KMS-11 (cell line): ENCODE measurements around the gene UPK1B.

Experiments
- H2AFZ ChIP-seq: fragments of 200-600 bp; sonication (generic); 2 replicates; pipeline ENCODE4 v1.6.1; 2016; ENCODE audit warnings: antibody characterized with exemption, mixed run types, low read depth
- H3K27ac ChIP-seq: fragments of 200-600 bp; sonication (generic); 2 replicates; pipeline ENCODE4 v1.6.1; 2016; ENCODE audit warnings: mild to moderate bottlenecking, mixed run types
- H3K27me3 ChIP-seq: fragments of 200-600 bp; sonication (generic); 2 replicates; pipeline ENCODE4 v1.6.1; 2017; ENCODE audit warnings: mild to moderate bottlenecking, low read depth, mixed run types, moderate library complexity; ENCODE audit not compliant: insufficient read depth
- H3K36me3 ChIP-seq: fragments of 200-600 bp; sonication (generic); 2 replicates; pipeline ENCODE4 v1.6.1; 2017; ENCODE audit warnings: mild to moderate bottlenecking, mixed run types; ENCODE audit not compliant: insufficient read depth
- H3K4me1 ChIP-seq: fragments of 200-600 bp; sonication (generic); 2 replicates; pipeline ENCODE4 v1.6.1; 2016; ENCODE audit warnings: mild to moderate bottlenecking, low read depth, mixed run types; ENCODE audit not compliant: poor library complexity, severe bottlenecking
- H3K4me2 ChIP-seq: fragments of 200-600 bp; sonication (generic); 2 replicates; pipeline ENCODE4 v1.7.0; 2016; ENCODE audit warnings: mild to moderate bottlenecking, mixed run types
- H3K4me3 ChIP-seq: fragments of 200-600 bp; sonication (generic); IDR thresholded peaks from 2 replicates; pipeline ENCODE4 v1.6.1; 2017; ENCODE audit warnings: low read depth, low read length, mixed read lengths; ENCODE audit not compliant: insufficient read depth
- H3K79me2 ChIP-seq: fragments of 200-600 bp; sonication (generic); 2 replicates; pipeline ENCODE4 v1.6.1; 2016; ENCODE audit warnings: low read depth, mixed run types; ENCODE audit not compliant: insufficient read depth
- H3K9ac ChIP-seq: fragments of 200-600 bp; sonication (generic); 2 replicates; pipeline ENCODE4 v1.6.1; 2016; ENCODE audit warnings: mild to moderate bottlenecking, mixed run types
- H4K20me1 ChIP-seq: fragments of 200-600 bp; sonication (generic); 2 replicates; pipeline ENCODE4 v1.6.1; 2016; ENCODE audit warnings: mild to moderate bottlenecking, mixed run types; ENCODE audit not compliant: insufficient read depth
- TF ChIP-seq, protein P1 (sequence below): fragments of 200-600 bp; sonication (generic); conservative IDR thresholded peaks from 2 replicates; pipeline ENCODE4 v1.6.1; 2017; ENCODE audit warnings: low read depth, mild to moderate bottlenecking, antibody characterized with exemption, low read length, moderate library complexity, mixed read lengths

UPK1B gene

DNA sequence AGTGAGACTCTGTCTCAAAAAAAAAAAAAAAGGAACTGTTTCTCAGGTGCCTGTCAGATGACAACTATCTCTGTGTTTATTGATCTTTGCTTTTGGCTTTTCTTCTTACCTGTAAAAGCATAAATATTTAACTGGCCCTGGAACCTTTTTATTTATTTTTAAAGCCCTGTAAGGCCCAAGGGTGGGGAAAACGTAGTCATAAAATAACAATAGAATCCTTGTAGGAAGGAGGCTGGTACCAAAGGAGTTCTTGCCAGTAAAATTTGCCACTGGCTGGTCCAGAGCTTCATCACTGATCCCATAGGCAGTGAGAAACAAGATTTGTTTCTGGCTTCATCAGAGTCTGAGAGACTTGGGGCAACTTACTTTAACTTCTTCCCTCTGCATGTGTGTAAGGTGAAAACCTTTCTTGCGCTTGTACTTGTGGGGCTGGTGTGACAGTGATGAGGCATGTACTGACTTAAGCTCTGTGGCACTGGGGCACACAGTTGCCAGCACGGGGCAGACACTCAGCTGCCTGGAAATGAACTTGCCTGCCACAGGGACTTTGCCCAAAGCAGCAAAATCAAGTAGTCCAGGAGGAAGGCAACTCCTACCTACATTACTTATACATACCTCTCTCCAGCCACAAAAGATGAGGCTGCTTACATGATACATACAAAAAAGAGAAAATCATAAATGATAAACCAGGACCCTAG, 47.7 kb downstream of the UPK1B start:
- TF ChIP-seq, protein P1, sequence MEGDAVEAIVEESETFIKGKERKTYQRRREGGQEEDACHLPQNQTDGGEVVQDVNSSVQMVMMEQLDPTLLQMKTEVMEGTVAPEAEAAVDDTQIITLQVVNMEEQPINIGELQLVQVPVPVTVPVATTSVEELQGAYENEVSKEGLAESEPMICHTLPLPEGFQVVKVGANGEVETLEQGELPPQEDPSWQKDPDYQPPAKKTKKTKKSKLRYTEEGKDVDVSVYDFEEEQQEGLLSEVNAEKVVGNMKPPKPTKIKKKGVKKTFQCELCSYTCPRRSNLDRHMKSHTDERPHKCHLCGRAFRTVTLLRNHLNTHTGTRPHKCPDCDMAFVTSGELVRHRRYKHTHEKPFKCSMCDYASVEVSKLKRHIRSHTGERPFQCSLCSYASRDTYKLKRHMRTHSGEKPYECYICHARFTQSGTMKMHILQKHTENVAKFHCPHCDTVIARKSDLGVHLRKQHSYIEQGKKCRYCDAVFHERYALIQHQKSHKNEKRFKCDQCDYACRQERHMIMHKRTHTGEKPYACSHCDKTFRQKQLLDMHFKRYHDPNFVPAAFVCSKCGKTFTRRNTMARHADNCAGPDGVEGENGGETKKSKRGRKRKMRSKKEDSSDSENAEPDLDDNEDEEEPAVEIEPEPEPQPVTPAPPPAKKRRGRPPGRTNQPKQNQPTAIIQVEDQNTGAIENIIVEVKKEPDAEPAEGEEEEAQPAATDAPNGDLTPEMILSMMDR, result no peak
- H3K36me3 ChIP-seq, result no peaks in the 10 kb centered on the region; the same call in 1 of the 2 replicates

DNA sequence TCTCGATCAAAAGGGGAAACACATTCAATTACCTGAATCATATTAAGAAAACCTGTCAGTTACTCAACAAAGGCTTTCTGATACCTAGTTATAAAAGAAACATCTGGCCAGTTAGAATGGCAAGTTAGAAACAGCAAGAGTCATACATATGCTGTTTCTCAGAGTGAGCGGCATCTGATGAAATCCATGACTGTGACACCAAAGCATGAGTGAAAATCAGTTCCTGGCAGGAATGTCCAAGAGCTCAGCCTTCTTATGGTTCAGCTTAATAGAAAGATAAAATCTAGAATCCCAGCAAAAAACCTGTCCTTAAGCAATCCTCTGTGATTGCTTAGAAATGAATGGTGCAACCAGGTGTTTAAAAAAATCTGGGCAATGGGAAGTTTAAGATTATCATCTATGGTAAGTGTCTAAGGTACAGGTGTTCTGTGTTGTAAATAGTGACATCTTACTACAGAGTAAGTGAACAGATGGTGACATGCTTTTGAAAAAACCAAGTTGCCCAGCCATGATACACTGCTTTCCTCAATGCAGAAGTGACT, 48.5 kb downstream of the UPK1B start:
- H3K27me3 ChIP-seq, result no peaks in the 10 kb centered on the region
- no peaks in the 10 kb centered on the region for H3K4me1 ChIP-seq
- H3K36me3 ChIP-seq, result no peaks in the 10 kb centered on the region; the same call in 1 of the 2 replicates
- H3K79me2 ChIP-seq, result no peaks in the 10 kb centered on the region
- H3K4me2 ChIP-seq, result no peak overlapping the region
- H3K4me3 ChIP-seq, result no peak overlapping the region
- H3K27ac ChIP-seq, result no peak overlapping the region
- no peaks in the 10 kb centered on the region for H4K20me1 ChIP-seq
- no peak overlapping the region for H3K9ac ChIP-seq
- TF ChIP-seq, protein P1, result no peak
- no peak overlapping the region for H2AFZ ChIP-seq

More for the DNA sequence above, 47.7 kb downstream of the UPK1B start:
- Histone ChIP-seq H3K9ac (no peak overlapping the region), H2AFZ (no peak overlapping the region), H3K27ac (no peak overlapping the region), H3K27me3 (no peaks in the 10 kb centered on the region), H3K79me2 (no peaks in the 10 kb centered on the region), H4K20me1 (no peaks in the 10 kb centered on the region), H3K4me2 (no peak overlapping the region), H3K4me1 (no peaks in the 10 kb centered on the region), H3K4me3 (no peak overlapping the region)

DNA sequence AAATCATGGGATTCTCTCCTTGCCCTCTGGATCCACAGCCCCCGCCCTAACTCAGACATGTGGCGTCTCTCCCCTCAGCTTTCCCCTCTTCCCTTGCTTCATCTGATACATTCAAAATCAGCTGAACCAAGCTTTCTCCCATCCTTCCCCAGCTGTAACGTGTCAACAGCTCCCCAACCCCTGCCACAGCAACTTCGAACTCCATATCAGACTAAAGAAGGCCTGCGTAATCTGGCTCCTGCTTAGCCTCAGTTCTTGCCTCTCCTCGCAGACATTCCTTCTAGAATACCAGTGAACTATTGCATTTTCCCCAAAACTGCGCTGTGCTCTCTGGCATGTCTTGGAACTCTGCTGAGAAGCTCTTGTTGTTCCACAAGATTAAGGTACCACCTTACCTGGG, 49.0 kb downstream of the UPK1B start:
- Histone ChIP-seq H3K36me3 (no peaks in the 10 kb centered on the region; the same call in 1 of the 2 replicates), H3K27ac (no peak overlapping the region), H2AFZ (no peak overlapping the region), H3K4me3 (no peak overlapping the region), H3K27me3 (no peaks in the 10 kb centered on the region), H3K9ac (no peak overlapping the region), H3K79me2 (no peaks in the 10 kb centered on the region), H3K4me1 (no peaks in the 10 kb centered on the region), H3K4me2 (no peak overlapping the region), H4K20me1 (no peaks in the 10 kb centered on the region)
- TF ChIP-seq, protein P1, result no peak

DNA sequence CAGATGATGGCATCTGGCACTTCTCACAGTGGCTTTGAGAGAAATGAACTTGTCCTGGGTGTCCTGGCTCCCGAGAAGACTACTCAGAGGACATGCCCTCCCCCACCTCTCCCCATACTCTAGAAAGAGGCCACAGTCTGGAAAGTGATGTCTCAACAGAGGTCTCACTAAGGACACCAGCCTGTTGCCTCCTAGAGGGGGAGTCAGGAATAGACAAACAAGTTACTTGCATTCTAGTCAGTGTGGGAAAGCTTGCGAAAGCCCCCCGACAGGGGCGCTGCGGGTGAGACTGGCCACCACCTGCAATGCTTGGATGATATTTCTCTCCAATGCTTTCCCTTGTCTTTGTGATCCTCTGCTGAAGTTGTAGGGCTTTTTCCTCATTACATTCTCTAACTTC, 50.1 kb downstream of the UPK1B start:
- H3K36me3 ChIP-seq, result no peaks in the 10 kb centered on the region; the same call in 1 of the 2 replicates
- TF ChIP-seq, protein P1, result no peak
- no peak overlapping the region for H3K9ac ChIP-seq
- H3K4me2 ChIP-seq, result no peak overlapping the region
- H3K79me2 ChIP-seq, result no peaks in the 10 kb centered on the region
- no peak overlapping the region for H3K27ac ChIP-seq
- H2AFZ ChIP-seq, result no peak overlapping the region
- H3K4me1 ChIP-seq, result no peaks in the 10 kb centered on the region
- H4K20me1 ChIP-seq, result no peaks in the 10 kb centered on the region
- no peak overlapping the region for H3K4me3 ChIP-seq
- no peaks in the 10 kb centered on the region for H3K27me3 ChIP-seq
